DMS53 (cell line): ENCODE results near the gene RPS6KA1.
A peak's percentile ranks its signal among the peaks of the same experiment; 100 is the strongest.
"Not testable (repeated sequence)": the region's sequence is repeated elsewhere in the genome, so short reads cannot be mapped to it uniquely, and the experiment has no call there.

Experiments used
- DNase-seq: peaks from one replicate; lab custom pipeline; 2025; lab: John Stamatoyannopoulos, UW

The RPS6KA1 gene

DNA sequence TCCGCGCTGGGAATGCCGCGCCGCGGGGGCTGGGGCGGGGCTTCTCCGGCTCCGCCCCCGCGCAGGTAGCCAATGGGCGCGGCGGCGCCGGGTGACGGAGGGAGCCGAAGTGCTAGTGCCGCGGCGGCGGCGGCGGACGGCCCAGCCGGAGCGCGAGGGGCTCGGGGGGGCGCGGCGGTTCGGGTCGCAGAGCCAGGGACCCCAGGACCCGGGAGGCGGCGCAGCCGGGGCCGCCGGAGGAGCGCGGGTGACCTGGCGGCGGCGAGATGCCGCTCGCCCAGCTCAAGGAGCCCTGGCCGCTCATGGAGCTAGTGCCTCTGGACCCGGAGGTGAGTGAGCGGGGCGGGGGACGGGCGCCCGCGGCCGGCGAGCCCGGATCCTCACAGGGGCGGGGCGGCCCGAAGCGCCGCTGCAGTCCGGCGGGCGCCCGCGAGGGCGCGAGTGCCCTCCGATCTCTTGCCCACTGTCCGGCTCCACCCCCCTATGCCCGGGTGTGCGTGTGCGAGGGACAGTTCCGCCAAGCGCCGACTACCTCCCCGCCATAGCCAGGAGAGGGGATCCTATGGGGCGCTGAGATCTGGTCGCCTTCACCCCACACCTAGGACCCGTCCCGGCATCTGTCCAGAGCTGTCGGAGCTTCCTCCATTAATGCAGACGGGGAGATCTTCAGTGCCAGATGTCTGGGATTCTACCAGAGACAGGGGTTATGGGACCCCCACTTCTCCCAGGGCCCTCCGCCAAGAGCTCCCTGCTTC is at the start of gene RPS6KA1:
Gene RPS6KA1, plus strand, starts transcription at position 107 of the 755 bp plus-strand sequence. Its CDS starts 160 bp downstream, at position 267.
- peak; percentile 85 for DNase-seq

DNA sequence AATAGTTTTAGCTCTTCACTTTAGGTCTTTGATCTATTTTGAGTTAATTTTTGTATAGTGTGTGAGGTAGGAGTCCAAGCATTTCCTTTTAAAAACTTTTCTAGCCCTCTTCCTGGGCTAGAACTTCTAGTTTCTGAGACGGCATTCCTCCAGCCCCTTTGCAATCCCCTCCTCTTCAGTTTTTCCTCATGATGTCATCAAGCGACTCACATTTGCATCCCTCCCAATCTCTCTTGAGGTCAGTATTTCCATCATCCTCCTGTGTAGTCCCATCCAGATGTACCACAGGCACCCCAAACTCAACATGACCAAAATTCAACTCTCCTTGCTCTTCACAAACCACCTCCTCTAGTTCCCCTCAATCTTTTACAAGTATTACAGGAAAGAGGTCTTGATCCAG is 46.6 kb upstream of the RPS6KA1 start:
- DNase-seq: no peak

GRCh38 chr1:26483980-26484379 is 45.6 kb upstream of the RPS6KA1 start:
- DNase-seq: no peak

DNA sequence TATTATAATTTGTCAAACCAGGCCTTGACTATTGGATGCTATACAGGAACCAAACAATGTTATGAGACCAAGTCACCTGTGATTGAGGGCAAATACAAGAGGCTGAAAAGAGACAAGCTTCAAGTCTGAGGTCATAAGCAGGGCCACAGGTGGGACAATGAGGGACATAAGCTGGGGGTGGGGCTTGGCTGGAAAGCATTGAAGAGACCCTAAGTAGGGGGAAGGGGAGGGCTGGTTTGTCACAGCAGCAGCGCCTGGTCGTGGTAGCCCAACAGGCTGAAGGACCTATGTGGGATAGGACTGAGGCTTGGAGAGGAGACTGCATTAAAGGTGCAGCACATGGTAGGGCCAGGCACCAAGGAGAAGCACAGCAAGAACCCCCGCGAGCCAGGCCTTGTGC is 39.4 kb upstream of the RPS6KA1 start:
- DNase-seq: no peak

DNA sequence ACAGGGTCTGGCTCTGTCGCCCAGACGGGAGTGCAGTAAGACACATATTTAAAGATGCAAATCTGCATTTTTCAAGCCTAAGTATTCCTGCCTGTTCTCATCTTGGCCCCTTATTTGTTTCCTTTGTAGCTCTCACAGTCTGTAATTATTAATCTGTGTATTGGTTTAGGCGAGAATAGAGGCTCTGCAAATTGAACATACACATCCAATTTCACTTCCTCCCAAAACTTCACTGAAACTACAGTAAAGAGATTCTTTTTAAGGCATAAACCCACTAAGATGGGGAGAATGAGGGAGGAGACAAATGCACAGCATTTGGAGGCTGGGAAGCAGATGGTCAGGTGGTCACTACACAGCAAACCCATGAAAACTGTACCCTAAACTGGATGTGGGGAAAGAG is 36.3 kb upstream of the RPS6KA1 start:
- no peak for DNase-seq

GRCh38 chr1:26493938-26494337 is 35.6 kb upstream of the RPS6KA1 start:
- no peak for DNase-seq

DNA sequence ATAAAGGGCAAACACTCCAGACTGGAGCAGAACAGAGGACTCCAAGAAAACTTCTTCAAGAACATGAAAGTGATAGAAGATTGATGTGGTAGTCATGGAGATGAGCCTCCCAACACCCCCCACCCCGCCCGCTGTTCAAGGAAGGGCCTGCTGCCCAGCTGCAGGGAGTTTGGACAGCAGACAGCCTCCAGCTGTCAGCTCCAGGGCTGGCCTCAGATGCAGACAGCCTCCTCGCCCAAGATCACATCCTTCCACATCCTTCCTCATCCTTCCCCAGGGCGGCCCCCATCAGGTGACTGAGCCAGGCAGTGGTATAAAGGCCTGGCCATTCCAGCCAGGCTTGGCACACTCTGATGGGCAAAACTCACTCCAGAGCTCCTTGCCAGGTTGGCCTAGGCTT is 32.7 kb upstream of the RPS6KA1 start:
- DNase-seq: no peak

- DNase-seq: no peak
Measured at GRCh38 chr1:26498894-26499293, 30.7 kb upstream of the RPS6KA1 start.

DNA sequence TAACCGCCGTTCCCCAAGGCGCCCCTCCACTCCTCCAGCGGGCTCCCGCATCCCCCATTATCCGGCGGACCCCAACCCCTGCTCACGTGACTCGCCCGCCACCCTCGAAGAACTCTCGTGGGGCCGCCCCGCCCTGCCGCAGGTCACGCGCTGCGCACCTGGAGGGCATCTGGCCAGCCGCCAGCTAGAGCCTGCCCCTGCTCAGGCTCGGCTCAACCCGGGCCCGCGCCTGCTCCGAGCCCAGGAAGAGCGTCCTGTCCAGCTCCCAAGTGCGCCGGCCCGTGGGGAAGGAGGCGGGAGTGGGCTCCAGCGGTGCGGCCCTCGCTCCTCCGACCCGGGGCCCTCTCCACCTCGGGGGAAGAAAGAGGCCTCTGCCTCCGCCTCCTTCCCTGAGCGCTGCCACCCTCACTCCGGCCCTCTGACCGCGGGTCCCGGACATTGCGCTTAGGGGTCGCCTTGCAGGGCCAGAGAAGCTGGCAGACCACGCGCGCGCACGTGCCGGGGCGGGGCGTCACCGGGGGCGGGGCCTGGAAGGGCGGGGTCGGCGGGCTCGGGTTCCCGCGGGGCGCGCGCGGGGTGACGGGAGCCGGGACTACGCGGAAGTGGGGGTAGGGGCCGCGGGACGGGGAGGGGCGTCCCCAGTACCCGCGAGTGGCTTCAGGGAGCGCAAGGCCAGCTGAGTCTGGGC is 28.9 kb upstream of the RPS6KA1 start:
- peak; percentile 95 for DNase-seq

- DNase-seq: not testable (repeated sequence)
Measured at GRCh38 chr1:26510711-26511110, 18.9 kb upstream of the RPS6KA1 start.

DNA sequence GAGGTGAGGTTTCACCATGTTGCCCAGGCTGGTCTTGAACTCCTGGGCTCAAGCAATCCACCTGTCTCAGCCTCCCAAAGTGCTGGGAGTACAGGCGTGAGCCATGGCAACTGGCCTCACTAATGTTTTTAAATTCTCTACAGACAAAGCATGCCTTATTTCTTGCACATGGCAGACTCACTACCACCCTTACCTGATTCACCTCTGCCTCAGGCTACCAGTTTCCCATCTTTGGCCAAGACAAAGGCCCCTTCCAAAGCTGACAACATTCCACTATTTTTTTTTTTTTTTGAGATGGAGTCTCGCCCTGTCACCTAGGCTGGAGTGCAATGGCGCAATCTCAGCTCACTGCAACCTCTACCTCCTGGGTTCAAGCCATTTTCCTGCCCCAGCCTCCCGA is 13.7 kb upstream of the RPS6KA1 start:
- DNase-seq: not testable (repeated sequence)

- no peak for DNase-seq
Measured at GRCh38 chr1:26516987-26517765, 12.4 kb upstream of the RPS6KA1 start.

GRCh38 chr1:26517766-26518049 is 11.9 kb upstream of the RPS6KA1 start:
- DNase-seq: no peak

GRCh38 chr1:26518355-26518754 is 11.2 kb upstream of the RPS6KA1 start:
- DNase-seq: no peak

GRCh38 chr1:26520339-26520738 is 9.2 kb upstream of the RPS6KA1 start:
- no peak for DNase-seq

- DNase-seq: no peak
Measured at GRCh38 chr1:26521669-26522030, 7.9 kb upstream of the RPS6KA1 start.

DNA sequence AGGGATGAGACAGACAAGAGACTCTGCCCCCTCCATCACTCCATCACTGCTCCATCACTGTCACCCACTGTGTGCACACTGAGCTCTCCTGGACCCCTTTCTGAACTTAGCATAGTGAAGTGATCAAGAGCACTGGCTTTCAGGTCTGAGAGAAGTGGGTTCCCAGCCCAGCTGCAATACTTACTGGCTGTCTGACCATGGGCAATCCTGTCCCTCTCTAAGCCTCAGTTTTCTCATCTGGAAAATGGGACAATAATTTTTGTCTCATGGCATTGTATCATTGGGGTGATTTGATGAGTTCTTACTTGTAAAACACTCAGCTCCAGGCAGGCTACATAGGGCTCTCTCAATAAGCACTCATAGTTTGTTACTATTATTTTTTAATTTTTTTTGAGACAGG is 7.5 kb upstream of the RPS6KA1 start:
- DNase-seq: no peak

GRCh38 chr1:26524181-26524580 is 5.4 kb upstream of the RPS6KA1 start:
- no peak for DNase-seq

- no peak for DNase-seq
Measured at GRCh38 chr1:26526287-26526686, 3.3 kb upstream of the RPS6KA1 start.

- peak; percentile 74 for DNase-seq
Measured at GRCh38 chr1:26529405-26529654, 231 bp upstream of the RPS6KA1 start.

GRCh38 chr1:26530410-26530894 is 891 bp downstream of the RPS6KA1 start:
- DNase-seq: peak; percentile 68

DNA sequence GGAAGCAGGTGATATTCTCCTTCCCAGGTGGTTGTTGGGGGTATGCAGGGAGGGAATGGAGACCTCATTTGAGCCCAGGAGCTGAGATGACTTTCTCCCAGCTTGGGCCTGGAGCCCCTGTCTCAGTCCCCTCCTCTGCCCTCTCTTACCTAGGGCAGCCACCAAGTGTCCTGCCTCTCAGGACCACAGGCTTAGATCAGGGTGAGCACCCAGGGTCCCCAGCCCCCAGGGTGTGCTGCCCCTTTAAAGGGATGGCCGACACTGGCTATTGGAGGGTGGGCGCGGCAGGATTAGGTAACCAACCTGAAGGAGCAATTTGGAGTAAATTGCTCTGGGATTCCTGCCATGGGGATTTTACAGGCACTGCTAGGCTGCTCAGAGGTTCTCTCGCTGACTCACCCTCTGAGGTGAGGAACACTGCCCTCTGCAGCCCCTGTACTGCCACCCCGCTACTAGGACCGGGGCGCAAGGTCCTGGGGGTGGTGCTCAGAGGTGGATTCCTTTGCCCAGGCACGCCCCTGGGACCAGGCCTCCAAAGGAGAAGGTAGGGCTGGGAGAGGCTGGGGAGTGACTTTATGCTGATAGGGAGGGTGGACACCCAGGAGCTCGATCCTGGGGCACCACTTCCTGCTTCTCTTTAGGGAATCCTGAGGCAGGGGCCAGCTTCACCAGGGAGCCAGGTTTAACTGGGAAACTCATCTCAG is 1.5 kb downstream of the RPS6KA1 start:
- peak; percentile 73 for DNase-seq
